Measurements from ENCODE around the gene RBPJ. TPM values are rescaled to one million over a fixed set of nuclear protein-coding genes. Genes with fewer than 3 reads are reported as not detected.

The RBPJ gene
- total and polyA plus RNA-seq, 2 of the 8 experiments (the other 6 are each of a cell fraction or from before 2014, with no cell fraction given), result 65.5 to 217 TPM

DNA sequence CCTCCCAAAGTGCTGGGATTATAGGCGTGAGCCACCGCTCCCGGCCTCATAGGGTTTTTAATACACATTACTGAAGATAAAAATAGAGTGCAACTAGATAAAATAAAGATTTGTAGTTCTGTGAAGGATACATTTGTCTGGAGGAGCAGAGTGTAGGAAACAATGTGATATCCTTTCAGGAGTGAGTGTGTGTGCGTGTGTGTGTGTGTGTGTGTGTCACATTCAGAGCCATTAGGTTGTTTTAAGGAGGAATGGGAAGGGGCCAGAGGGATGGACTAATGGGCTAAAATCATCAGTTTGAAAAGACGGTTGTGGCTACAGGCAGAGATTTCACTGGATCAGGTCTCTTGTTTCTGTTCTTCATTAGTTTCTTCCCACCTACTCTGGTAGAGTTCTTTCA, 40.0 kb downstream of the RBPJ start:
- Histone ChIP-seq H3K4ac (replicated peaks; ENCODE audit: insufficient read length, low read depth, low read length) (no peak overlapping the region), H3K79me1 (ENCODE audit: low read depth, low read length) (no peaks in the 10 kb centered on the region; the same call in none of the 2 replicates), H3K14ac (ENCODE audit: insufficient read length) (no peak overlapping the region), H2BK12ac (ENCODE audit: low read depth, low read length) (no peak overlapping the region), H3K4me1 (replicated peaks in 1 of 4; ENCODE audit: control insufficient read depth in 3 of 4, insufficient read depth in 4 of 4, low read length in 3 of 4) (peaks cover 0 to 12% (median 5%) of the 10 kb centered on the region in 4 experiments; a peak in 4 of 7 replicates), H2BK20ac (ENCODE audit: low read length) (no peak overlapping the region), H3K23ac (ENCODE audit: insufficient read length) (no peak overlapping the region), H4K5ac (ENCODE audit: insufficient read length, low read depth, low read length) (no peak overlapping the region), H3K18ac (ENCODE audit: extremely low read depth, low read length) (no peak overlapping the region), H3K36me3 (ENCODE audit: control insufficient read depth in 2 of 4, insufficient read depth in 4 of 4, low read length in 3 of 4) (no peaks in the 10 kb centered on the region), H3K79me2 (ENCODE audit: control insufficient read depth in 1 of 2, insufficient read depth in 2 of 2, low read length in 2 of 2) (peaks cover 33 to 100% of the 10 kb centered on the region in 2 experiments), H2AFZ (ENCODE audit: low read length) (no peak overlapping the region), H3K4me2 (ENCODE audit: insufficient read depth in 1 of 2, low read depth in 2 of 2, low read length in 2 of 2) (no peak overlapping the region), H4K91ac (replicated peaks; ENCODE audit: insufficient read length, low read length) (no peak overlapping the region), H4K8ac (ENCODE audit: extremely low read depth, insufficient read depth, low read length) (no peak overlapping the region), H3K9me3 (ENCODE audit: insufficient read depth in 2 of 2, low read depth in 1 of 2, low read length in 1 of 2) (no peaks in the 10 kb centered on the region), H3K23me2 (ENCODE audit: low read depth, low read length) (peaks cover 2% of the 10 kb centered on the region; the same call in 1 of the 2 replicates), H3K27ac (ENCODE audit: low read depth, low read length) (no peak overlapping the region), H4K20me1 (replicated peaks in 1 of 2; ENCODE audit: control insufficient read depth in 1 of 2, insufficient read depth in 2 of 2, low read length in 2 of 2) (peaks cover 13 to 34% of the 10 kb centered on the region in 2 experiments), H3K4me3 (ENCODE audit: extremely low read depth in 1 of 4, insufficient read depth in 2 of 4, low read depth in 3 of 4, low read length in 4 of 4) (no peak overlapping the region), H3K27me3 (replicated peaks in 1 of 4; ENCODE audit: control insufficient read depth in 3 of 4, extremely low read depth in 1 of 4, insufficient read depth in 3 of 4, low read length in 3 of 4) (no peaks in the 10 kb centered on the region), H2BK15ac (ENCODE audit: low read length) (no peak overlapping the region), H2BK5ac (ENCODE audit: low read depth, low read length) (no peak overlapping the region), H3K56ac (replicated peaks; ENCODE audit: insufficient read length, low read depth, low read length) (no peak overlapping the region), H3K9ac (replicated peaks in 1 of 4; ENCODE audit: extremely low read depth in 1 of 4, low read depth in 3 of 4, low read length in 3 of 4) (no peak overlapping the region), H2AK5ac (ENCODE audit: low read depth, low read length) (no peak overlapping the region), H2BK120ac (replicated peaks; ENCODE audit: low read depth, low read length) (no peak overlapping the region)
- WGBS, 2 experiments (ENCODE audit: extremely low coverage in 1 of 2, insufficient coverage in 1 of 2, insufficient read length in 1 of 2, insufficient replicate concordance in 2 of 2, low coverage in 1 of 2, low lambda C conversion rate in 2 of 2, missing lambda C conversion rate in 1 of 2), result 87% methylated on average over 5 of the region's 5 CpGs; no CpG with 5 or more reads in 1 of the 2 experiments
- TF ChIP-seq, protein P1, sequence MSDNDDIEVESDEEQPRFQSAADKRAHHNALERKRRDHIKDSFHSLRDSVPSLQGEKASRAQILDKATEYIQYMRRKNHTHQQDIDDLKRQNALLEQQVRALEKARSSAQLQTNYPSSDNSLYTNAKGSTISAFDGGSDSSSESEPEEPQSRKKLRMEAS (IDR thresholded peaks at IDR 0.05), result no peak
- TF ChIP-seq RFX5 (IDR thresholded peaks at IDR 0.05; ENCODE audit: borderline replicate concordance, low read depth, low read length), result no peak
- TF ChIP-seq, protein P2, sequence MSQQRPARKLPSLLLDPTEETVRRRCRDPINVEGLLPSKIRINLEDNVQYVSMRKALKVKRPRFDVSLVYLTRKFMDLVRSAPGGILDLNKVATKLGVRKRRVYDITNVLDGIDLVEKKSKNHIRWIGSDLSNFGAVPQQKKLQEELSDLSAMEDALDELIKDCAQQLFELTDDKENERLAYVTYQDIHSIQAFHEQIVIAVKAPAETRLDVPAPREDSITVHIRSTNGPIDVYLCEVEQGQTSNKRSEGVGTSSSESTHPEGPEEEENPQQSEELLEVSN (IDR thresholded peaks at IDR 0.05), result no peak
- TF ChIP-seq, protein P3, sequence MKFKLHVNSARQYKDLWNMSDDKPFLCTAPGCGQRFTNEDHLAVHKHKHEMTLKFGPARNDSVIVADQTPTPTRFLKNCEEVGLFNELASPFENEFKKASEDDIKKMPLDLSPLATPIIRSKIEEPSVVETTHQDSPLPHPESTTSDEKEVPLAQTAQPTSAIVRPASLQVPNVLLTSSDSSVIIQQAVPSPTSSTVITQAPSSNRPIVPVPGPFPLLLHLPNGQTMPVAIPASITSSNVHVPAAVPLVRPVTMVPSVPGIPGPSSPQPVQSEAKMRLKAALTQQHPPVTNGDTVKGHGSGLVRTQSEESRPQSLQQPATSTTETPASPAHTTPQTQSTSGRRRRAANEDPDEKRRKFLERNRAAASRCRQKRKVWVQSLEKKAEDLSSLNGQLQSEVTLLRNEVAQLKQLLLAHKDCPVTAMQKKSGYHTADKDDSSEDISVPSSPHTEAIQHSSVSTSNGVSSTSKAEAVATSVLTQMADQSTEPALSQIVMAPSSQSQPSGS (IDR thresholded peaks at IDR 0.05; ENCODE audit: low read length), result no peak
- TF ChIP-seq CTBP2 (IDR thresholded peaks at IDR 0.05; ENCODE audit: borderline replicate concordance, insufficient read depth, insufficient read length, low read length), result no peak
- ChIA-PET CTCF (ENCODE audit: partially characterized antibody) (interaction anchor here (0.8 to 3.2 kb wide), 4 partner anchors 11 to 31 kb away, joined by 3 to 18 read pairs (median 4); no protein-coding TSS in a partner anchor), POLR2A (ENCODE audit: partially characterized antibody) (interaction anchor here (0.8 to 1.0 kb wide), 2 partner anchors 10 to 18 kb away, joined by 3 read pairs; no protein-coding TSS in a partner anchor)
- DNase-seq (ENCODE audit: low read depth in 1 of 2, low spot score in 2 of 2) (no peak), FAIRE-seq (no peak)

Measured in H1 (cell line).